T-helper 1 cell (primary cell): ENCODE results near the gene PRKG1.

Source experiments
- DNase-seq, 5 donors: peaks; one replicate each; pipeline ENCODE4 v3.0.0-alpha.2; 2012 to 2020

PRKG1 gene

GRCh38 chr10:52248697-52249306 is 1174.5 kb downstream of the PRKG1 start:
- no peak for DNase-seq

GRCh38 chr10:52249850-52250395 is 1175.6 kb downstream of the PRKG1 start:
- no peak for DNase-seq

- no peak for DNase-seq
Measured at GRCh38 chr10:52250510-52250909, 1176.2 kb downstream of the PRKG1 start.

DNA sequence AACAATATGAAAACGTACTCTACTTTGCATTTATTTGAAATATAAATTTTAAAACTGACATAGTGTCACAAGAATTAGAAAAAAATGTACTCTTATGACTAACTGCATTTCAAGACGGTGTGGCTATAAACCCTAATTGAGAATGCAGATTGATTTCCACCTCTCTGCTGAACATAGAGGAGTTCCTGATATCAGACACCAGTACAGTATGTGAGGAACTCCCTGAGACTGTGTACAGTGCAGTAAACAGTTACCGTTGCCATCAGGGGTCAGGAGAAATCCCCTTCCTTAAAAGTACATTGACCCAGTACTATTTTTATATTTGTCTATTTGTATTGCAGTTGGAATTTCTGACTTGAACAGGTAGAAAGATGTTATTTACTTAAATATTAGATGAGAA is 1178.0 kb downstream of the PRKG1 start:
- DNase-seq: no peak

GRCh38 chr10:52256832-52257691 is 1182.8 kb downstream of the PRKG1 start:
- DNase-seq: no peak

GRCh38 chr10:52257692-52258075 is 1183.4 kb downstream of the PRKG1 start:
- DNase-seq: no peak

DNA sequence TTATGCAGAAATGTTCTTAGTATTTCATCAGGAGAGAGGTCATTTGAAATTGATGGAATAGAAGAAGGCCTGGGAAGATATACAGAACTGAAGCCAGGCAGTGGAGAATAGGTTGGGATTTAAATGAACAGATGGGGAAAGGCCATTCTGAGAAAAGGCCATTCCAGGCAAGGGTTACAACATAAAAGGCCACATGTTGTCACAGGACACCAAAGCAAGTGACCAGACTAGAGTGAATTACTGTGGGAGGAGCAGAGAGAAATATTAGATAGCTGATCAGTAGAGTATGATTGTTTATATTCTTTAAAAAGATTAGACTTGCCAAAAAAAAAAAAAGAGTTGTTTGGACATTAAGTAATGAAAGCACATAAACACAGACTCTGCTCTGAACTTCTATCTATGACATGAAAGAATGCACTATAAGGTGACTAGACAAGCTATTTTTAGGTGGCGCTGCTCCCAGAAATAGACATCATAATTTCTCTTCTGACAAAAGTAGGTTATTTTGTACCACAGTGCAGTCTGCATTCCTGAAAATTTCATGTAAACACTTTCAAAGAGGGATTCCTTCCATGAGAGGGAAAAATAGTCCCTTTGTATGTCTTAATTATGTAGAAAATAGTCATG is 1184.6 kb downstream of the PRKG1 start:
- no peak for DNase-seq

- no peak for DNase-seq
Measured at GRCh38 chr10:52259426-52259812, 1185.1 kb downstream of the PRKG1 start.

GRCh38 chr10:52261362-52261761 is 1187.1 kb downstream of the PRKG1 start:
- DNase-seq: no peak

DNA sequence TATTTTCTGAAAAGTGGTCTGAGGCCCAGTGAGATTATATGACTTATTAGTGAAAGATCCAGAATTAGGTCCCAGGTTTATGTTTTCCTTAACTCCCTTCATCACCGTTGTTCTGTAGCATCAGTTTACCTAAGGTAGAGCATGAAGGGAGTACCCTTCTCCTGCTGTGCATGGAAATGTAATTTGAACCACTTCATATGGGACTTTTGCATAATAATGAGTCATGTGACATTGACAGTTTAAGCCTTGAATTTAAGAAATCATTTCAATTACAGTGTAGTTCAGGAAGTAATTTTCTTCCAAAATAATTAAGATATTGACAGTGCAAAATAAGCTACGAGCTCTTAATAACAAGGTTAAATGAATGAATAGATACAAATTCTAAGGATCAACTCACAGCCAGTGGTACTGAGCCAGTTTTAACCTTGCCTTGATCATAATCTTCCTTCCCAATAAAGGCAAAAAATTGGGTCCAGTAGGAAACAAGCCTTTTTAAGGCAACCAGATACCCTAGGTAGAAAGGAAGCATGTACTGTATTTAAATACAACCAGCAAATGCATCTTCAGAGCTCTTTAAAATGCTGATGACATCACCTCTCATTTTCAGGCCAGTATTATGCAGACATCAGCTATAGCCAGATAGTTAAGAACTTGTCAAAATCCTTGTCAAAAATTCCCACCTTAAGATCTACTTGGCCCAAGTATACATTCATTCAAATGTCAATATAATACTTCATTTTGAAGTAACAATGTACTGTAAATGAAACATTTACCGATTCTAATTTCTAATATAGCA is 1191.0 kb downstream of the PRKG1 start:
- no peak for DNase-seq

GRCh38 chr10:52266858-52267257 is 1192.6 kb downstream of the PRKG1 start:
- no peak for DNase-seq

DNA sequence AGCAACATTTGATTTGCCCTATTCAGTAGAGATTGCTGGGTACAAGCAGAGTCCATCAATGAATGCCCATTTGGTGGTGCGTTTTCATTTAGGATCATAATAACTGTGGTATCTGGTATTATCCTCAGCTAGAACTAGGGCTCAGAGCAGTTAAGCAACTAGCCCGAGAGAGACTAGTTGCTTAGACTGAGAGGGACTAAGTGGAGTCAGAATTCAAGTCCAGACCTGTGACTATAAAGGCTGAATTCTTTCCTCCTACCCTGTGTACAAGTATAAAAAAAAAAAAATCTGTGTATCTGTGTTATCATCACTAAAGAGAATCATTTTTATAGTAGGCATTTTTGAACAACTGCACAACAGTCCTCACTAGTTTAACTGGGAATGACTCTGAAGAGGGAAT is 1194.5 kb downstream of the PRKG1 start:
- no peak for DNase-seq

DNA sequence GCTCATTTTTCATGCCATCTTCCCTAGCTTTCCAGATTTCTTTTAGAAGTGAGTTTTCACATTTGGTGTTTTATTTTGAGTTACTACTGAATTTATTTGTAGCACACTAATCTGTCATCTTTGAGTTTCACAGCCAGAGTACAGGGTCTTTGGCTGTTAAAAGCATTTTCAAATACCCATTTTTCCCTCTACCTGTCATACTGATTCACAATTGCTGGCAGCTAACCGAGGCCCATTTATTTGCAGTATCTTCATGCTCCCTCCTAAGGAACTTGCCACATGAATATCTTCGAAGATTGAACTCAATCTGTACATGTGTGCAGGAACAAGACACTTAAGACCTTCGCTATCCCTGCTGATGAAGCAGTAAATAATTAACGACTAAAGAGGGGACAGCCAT is 1194.9 kb downstream of the PRKG1 start:
- DNase-seq: no peak

DNA sequence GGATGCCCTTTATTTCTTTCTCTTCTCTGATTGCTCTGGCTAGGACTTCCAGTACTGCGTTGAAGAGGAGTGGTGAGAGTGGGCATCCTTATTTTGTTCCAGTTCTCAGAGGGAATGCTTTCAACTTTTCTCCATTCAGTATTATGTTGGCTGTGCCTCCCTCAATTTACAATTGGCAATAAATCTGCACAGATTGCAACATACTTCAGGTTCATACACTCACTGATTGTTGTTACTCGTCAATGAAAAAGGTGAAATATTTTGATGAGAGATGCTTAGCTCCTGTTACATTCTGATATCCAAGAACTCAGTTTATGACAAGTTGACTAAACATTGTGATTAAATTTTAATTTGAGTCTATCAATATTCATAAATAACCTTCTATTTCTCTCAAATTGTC is 1201.9 kb downstream of the PRKG1 start:
- DNase-seq: no peak

DNA sequence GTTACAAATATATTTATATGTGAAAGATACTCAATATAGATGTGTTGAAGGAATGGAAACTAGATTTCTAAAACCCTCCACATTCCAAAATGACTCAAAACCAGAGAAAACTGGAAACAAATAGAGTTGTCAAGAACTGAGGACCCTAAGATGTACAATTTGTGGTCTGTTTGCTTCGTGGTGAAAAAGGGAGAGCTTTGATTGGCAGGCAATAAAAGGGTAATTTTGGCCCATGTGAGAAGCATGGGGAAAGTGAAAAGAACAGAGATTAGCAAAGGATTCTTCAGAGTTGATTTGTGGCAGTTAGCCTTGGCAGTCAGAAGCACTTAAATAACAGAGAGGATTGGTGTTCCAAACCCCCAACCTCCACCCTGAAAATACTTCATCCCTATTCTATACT is 1202.7 kb downstream of the PRKG1 start:
- no peak for DNase-seq

- DNase-seq: no peak
Measured at GRCh38 chr10:52279546-52279945, 1205.3 kb downstream of the PRKG1 start.

GRCh38 chr10:52280051-52280450 is 1205.8 kb downstream of the PRKG1 start:
- DNase-seq: no peak

DNA sequence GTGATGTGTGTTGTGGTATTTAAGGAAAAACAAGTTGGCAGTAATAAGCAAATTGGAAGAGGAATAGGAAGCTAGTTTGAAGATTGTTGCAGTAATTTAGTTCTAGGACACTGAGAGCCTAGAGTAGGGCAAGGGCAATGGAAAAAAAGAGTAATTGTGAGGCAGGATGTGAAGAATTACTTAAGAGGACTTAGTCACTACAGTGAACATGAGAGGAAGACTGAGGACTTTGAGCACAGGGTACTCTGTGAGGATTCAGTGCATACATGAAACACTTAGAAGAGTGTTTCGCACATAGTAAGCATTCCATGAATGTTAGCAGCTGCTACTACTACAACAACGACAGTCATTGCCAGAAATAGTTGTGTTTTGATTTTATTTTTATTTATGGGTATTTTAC is 1208.9 kb downstream of the PRKG1 start:
- DNase-seq: no peak

GRCh38 chr10:52284416-52285013 is 1210.2 kb downstream of the PRKG1 start:
- no peak for DNase-seq

GRCh38 chr10:52287866-52288265 is 1213.6 kb downstream of the PRKG1 start:
- no peak for DNase-seq

DNA sequence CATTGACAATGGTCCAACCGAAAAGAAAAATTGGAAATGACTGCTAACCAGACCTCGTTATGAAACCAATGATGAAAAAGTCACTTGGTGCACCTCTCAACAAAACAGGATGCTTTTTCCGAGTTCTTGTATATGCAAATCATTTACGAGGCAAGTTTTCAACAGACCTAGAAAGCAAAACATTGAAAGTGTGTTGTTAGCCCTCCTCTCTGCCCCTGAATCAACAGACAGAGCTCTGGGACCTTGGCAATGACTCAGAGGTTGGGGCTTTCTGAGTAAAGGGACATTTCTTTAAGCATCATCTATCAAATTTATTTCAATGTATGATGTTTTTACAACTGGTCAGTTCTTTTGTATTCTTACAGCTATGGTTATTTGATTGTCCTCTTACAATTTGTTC is 1223.5 kb downstream of the PRKG1 start:
- no peak for DNase-seq

GRCh38 chr10:52300599-52301277 is 1226.5 kb downstream of the PRKG1 start:
- DNase-seq: no peak
